ENCODE data around the gene PATL2. TPM values are rescaled to one million over a fixed set of nuclear protein-coding genes. Genes with fewer than 3 reads are reported as not detected.

Gene PATL2
- total and polyA plus RNA-seq, 7 donors: 0.03 to 0.88 (median 0.23) TPM; not detected in 2

DNA sequence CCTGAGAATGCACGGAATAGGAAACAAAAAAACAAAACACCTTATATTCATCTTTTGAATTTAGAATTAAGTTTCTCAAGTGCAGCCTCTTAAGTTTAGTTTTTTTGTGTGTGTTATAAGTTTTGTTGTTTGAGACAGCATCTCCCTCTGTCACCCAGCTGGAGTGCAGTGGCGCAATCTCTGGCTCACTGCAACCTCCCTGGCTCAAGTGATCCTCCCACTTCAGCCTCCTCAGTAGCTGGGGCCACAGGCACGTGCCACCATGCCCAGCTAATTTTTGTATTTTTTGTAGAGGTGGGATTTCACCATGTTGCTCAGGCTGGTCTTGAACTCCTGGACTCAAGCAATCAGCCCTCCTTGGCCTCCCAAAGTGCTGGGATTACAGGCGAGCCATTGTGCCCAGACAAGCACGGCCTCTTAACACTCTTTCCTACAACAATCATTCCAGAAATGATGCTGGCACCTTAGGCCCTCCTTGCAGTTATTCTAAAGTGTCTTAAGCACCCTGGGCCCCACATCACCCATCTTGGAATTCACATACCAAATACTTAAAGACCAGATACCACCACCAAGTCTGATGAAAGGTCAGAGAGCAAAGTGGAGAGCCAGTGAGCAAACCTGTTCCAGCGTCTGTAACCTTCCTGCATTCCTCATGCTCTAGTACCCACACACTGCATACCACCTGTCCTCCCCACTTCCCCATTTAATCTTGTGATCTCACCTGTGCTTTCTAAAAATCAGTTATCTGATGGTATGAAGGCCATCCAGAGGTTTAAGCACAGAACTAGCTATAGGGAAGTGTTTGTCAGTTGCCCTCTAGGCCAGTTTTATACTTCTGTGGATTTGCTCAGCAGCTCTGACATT, 40.8 kb downstream of the PATL2 start:
- ATAC-seq: no peak

DNA sequence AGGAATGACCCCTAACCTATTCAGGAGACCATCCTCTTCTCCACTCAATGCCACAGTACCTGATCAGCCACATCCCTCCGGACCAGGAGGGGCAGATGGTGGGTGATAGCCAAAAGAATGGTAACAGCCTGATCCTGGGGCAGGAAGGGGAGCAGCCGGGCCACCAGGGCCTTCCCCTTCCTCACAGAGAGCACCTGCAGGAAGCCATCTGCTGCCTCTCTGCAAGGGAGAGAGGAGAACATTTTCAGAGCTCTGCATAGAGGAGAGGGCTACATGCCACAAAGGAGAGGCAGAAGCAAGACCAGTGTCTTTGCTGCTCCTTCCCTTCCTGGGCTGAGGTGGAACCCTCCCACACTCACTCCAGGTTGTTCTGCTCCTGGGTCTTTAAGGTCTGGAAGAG, 42.2 kb downstream of the PATL2 start:
- DNase-seq (no peak), ATAC-seq (no peak)
- intact Hi-C loops (cut with DNase I): no loop called here
- TF ChIP-seq, protein P1, sequence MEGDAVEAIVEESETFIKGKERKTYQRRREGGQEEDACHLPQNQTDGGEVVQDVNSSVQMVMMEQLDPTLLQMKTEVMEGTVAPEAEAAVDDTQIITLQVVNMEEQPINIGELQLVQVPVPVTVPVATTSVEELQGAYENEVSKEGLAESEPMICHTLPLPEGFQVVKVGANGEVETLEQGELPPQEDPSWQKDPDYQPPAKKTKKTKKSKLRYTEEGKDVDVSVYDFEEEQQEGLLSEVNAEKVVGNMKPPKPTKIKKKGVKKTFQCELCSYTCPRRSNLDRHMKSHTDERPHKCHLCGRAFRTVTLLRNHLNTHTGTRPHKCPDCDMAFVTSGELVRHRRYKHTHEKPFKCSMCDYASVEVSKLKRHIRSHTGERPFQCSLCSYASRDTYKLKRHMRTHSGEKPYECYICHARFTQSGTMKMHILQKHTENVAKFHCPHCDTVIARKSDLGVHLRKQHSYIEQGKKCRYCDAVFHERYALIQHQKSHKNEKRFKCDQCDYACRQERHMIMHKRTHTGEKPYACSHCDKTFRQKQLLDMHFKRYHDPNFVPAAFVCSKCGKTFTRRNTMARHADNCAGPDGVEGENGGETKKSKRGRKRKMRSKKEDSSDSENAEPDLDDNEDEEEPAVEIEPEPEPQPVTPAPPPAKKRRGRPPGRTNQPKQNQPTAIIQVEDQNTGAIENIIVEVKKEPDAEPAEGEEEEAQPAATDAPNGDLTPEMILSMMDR (IDR thresholded peaks at IDR 0.05): no peak
- WGBS, 3 donors: 46 to 53% (median 48%) methylated on average over 2 of the region's 2 CpGs
- Histone ChIP-seq H3K27me3 (ENCODE audit: insufficient read depth in 3 of 3, low read length in 2 of 3) (peaks cover 0 to 5% (median 0%) of the 10 kb centered on the region in 3 donors), H3K4me1 (peaks cover 2% of the 10 kb centered on the region), H3K9me3 (no peaks in the 10 kb centered on the region), H3K36me3 (ENCODE audit: insufficient read depth in 1 of 2, low read depth in 1 of 2) (no peaks in the 10 kb centered on the region), H3K27ac (no peak overlapping the region), H3K4me3 (no peak overlapping the region)

More for the DNA sequence above, 40.8 kb downstream of the PATL2 start:
- TF ChIP-seq, protein P1 (IDR thresholded peaks at IDR 0.05): no peak
- 81 to 86% (median 84%) methylated on average over 6 of the region's 6 CpGs for WGBS, 3 donors
- no peak overlapping the region for H3K4me3 ChIP-seq
- H3K36me3 ChIP-seq (ENCODE audit: insufficient read depth in 1 of 2, low read depth in 1 of 2): no peaks in the 10 kb centered on the region
- no peaks in the 10 kb centered on the region for H3K4me1 ChIP-seq
- H3K27ac ChIP-seq: no peak overlapping the region
- no peaks in the 10 kb centered on the region for H3K9me3 ChIP-seq
- DNase-seq: no peak
- intact Hi-C loops (cut with DNase I): no loop called here
- peaks cover 0 to 5% (median 0%) of the 10 kb centered on the region in 3 donors for H3K27me3 ChIP-seq (ENCODE audit: insufficient read depth in 3 of 3, low read length in 2 of 3)

DNA sequence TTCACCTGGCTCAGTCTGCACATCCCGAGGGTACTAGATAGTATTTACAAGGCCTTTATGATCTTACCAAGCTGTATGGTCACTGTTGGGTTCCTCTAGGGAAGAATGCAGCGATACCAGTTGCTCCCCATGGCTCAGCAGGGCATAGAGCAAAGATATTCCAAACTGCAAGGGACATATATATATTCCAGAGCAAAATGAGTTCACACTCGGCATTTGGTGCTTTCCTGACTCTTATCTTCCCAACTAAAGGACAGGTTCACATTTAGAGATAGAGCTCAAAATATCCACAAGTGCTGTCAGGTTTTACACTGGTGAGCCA, 44.1 kb downstream of the PATL2 start:
- no peak for ATAC-seq
- WGBS, 3 donors: 66 to 78% (median 70%) methylated on average over 3 of the region's 3 CpGs
- TF ChIP-seq, protein P1 (IDR thresholded peaks at IDR 0.05): no peak
- H3K4me1 ChIP-seq: peaks cover 10% of the 10 kb centered on the region
- H3K27ac ChIP-seq: no peak overlapping the region
- DNase-seq: no peak
- H3K4me3 ChIP-seq: no peak overlapping the region
- H3K36me3 ChIP-seq (ENCODE audit: insufficient read depth in 1 of 2, low read depth in 1 of 2): no peaks in the 10 kb centered on the region
- no peaks in the 10 kb centered on the region for H3K9me3 ChIP-seq
- intact Hi-C loops (cut with DNase I): loop anchor here in 1 of 2 donors (2.0 kb wide), 1 partner anchor 70 kb away; the partner anchor contains the start of gene TRIM69
- peaks cover 0 to 3% (median 0%) of the 10 kb centered on the region in 3 donors for H3K27me3 ChIP-seq (ENCODE audit: insufficient read depth in 3 of 3, low read length in 2 of 3)

DNA sequence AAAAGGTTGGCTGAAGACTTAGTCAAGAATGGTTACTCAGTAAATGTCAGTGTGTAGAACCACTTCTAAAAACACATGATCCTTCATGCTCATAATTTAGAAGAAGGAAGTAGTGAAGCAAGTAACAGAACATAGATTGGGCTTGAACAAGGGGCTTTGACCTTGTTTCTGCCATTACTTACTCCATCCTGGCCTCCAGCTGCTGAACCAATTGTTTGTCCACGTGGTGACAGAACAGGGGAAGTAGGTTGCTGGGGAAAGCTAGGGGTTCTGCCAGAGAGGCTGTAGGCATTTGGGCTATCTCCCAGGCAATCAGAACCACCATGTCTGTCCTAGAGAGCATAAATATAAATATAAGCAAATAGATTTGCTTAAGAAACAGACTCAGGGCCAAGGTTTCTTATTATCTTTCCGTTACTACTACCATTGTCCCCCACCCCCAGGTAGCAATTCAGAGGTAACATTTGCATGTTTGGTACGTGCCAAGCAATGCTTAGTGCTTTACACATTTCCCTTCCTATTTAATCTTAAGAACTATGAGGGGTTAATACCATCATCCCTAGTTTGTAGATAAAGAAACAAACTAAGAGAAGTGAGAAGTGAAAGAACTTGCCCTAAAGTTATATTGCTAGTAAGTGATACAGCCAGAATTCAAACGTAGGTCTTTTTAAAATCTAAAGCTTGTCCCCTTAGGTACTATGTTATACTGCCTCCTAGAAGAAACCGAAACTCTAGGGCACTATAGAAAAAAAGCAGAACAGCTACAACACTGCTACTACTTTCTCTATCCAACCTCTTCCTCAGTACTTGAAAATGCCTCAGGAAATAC, 44.7 kb downstream of the PATL2 start:
- no peak overlapping the region for H3K4me3 ChIP-seq
- H3K9me3 ChIP-seq: no peaks in the 10 kb centered on the region
- TF ChIP-seq, protein P1 (IDR thresholded peaks at IDR 0.05): no peak
- no peak overlapping the region for H3K27ac ChIP-seq
- no peak for ATAC-seq
- DNase-seq: no peak
- H3K27me3 ChIP-seq (ENCODE audit: insufficient read depth in 3 of 3, low read length in 2 of 3): peaks cover 0 to 3% (median 0%) of the 10 kb centered on the region in 3 donors
- peaks cover 15% of the 10 kb centered on the region for H3K4me1 ChIP-seq
- intact Hi-C loops (cut with DNase I): loop anchor here in 1 of 2 donors (2.0 kb wide), 1 partner anchor 70 kb away; the partner anchor contains the start of gene TRIM69
- H3K36me3 ChIP-seq (ENCODE audit: insufficient read depth in 1 of 2, low read depth in 1 of 2): no peaks in the 10 kb centered on the region
- 56 to 63% (median 57%) methylated on average over 5 of the region's 5 CpGs for WGBS, 3 donors

Measured in psoas muscle (tissue), 8 donors.